ENCODE data around the gene GDPD4.

GRCh38 chr11:77203901-77204753 lies 97.4 kb downstream of the GDPD4 start:
- TF ChIP-seq POLR2A (conservative IDR thresholded peaks at IDR 0.05) (no peak), HLTF (IDR thresholded peaks at IDR 0.05) (no peak)
